GM19023 (cell line): ENCODE results near the gene ODF2.
A peak's percentile ranks its signal among the peaks of the same experiment; 100 is the strongest.
"Not testable (repeated sequence)": the region's sequence is repeated elsewhere in the genome, so short reads cannot be mapped to it uniquely, and the experiment has no call there.

Experiments
- ATAC-seq: cut with Tn5 transposase; IDR thresholded peaks from one replicate; pipeline ENCODE4 v1.9.1; 2021; ENCODE audit warnings: mild to moderate bottlenecking, moderate library complexity; ENCODE audit not compliant: unreplicated experiment

The ODF2 gene

GRCh38 chr9:128455849-128456612 lies at the start of gene ODF2:
ODF2 (plus strand) TSS chr9:128456006; CDS start chr9:128456092, 86 bp downstream.
- peak; percentile 84 for ATAC-seq

GRCh38 chr9:128406848-128407391 lies 48.9 kb upstream of the ODF2 start:
- no peak for ATAC-seq

GRCh38 chr9:128408963-128409431 lies 46.8 kb upstream of the ODF2 start:
- no peak for ATAC-seq

- ATAC-seq, result no peak
These were observed 46.4 kb upstream of the ODF2 start for GRCh38 chr9:128409450-128409849.

- no peak for ATAC-seq
These were observed 45.8 kb upstream of the ODF2 start for GRCh38 chr9:128409978-128410377.

DNA sequence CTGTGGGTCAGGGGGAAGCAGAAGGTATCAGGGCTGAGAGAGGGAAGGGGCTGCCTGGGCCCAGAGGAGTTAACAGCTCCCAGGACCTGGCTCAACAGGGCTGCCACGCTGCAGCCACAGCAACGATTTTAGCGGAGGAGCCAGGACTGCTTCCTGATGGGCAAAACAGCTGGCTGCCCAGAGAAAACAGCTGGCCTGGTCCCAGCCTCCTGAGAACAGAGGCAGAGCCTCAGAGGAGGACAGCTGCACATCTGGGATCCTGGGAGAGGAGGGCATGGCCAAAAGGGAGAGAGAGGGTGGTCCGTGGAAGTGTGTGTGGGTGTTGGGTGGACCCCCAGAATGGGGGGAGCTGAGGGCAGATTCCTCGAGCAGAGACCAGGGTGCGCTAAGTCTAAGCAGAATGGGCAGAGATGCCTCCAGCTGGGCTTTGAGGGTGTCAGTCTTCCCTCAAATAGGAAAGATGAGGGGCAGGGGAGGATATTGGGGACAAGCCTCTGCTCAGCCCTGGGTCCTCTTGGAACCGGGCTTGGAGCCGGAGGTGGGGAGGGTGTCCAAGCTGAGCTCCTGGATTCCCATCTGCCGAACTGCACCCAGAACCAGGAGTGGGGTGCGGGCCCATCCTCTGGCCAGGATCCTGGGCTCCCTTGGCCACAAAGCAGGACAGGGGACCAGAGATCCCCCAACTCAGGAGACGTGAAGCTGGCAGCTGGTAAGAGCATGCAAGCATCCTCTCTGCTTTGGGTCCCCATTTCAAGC lies 44.3 kb upstream of the ODF2 start:
- ATAC-seq, result no peak

DNA sequence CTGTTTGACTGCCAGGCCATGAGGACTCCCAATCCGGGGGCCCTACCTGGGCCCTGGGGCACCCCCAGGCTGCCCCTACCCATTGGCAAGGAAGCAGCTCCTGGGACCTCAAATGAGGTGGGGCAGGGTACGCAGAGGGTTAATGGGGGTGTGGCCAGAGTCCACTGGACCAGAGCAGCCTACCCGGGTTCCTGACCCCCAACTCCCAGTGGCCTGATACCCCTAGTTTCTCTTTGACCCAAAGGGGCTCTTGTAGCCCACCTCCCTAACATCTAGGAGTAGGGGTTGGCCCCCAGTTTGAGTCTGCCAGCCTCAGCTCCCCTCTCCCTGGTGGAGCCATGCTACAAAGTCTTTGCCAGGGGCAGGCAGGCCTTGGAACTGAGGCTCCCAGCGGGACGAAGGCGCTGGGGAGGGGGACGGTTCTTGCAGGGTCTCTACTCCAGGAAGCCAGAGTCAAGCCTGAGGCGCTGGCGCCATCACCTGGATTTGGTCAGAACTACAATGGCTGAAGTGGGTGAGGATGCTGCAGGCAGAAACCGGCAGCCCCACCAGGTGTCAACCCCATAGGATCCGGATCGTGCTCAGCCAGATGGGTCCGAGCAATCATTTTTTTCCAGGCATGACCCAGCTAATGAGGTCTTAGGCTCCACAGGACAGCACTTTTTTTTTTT lies 43.6 kb upstream of the ODF2 start:
- no peak for ATAC-seq

GRCh38 chr9:128413728-128414127 lies 42.1 kb upstream of the ODF2 start:
- ATAC-seq, result not testable (repeated sequence)

DNA sequence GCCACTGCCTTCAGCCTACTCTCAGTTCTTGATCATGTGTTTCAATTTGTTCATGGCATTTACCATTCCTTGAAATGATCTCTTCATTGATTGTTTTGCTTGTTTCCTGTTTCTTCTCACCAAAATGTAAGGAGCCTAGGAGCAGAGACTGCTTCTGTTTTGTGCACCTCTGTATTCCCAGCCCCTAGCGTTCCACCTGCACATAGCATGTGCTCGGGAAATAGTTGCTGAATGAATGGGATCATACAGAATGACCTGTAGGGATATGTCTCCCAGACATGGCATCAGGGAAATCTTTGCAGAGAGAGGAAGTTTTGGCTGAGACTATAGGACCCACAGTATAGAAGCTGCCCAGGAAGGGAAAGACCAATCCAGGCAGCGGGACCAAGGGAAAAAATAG lies 41.3 kb upstream of the ODF2 start:
- ATAC-seq, result no peak

- no peak for ATAC-seq
These were observed 40.5 kb upstream of the ODF2 start for GRCh38 chr9:128415281-128415680.

- no peak for ATAC-seq
These were observed 39.8 kb upstream of the ODF2 start for GRCh38 chr9:128416014-128416413.

DNA sequence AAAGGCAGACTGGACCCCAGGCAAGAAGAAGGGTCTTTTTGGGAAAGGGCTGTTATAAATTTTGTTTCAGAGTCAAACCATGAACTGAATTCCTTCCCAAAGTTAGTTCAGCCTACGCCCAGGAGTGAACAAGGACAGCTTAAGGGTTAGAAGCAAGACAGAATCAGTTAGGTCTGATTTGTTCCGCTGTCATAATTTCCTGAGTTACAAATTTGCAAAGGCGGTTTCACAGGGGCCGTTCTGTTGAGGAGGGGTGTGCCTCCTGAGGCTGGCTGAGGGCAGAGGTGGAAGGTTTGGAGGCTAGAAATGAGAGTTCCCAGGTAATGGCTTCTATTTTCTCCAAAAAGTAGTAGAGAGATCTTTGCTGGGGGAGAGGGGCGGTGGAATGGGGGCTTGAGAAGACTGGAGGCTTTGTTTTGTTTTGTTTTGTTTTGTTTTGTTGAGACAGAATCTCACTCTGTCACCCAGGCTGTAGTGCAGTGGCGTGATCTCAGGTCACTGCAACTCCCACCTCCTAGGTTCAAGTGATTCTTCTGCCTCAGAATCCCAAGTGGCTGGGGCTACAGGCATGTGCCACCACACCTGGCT lies 39.3 kb upstream of the ODF2 start:
- no peak for ATAC-seq

- no peak for ATAC-seq
These were observed 36.5 kb upstream of the ODF2 start for GRCh38 chr9:128419061-128419925.

DNA sequence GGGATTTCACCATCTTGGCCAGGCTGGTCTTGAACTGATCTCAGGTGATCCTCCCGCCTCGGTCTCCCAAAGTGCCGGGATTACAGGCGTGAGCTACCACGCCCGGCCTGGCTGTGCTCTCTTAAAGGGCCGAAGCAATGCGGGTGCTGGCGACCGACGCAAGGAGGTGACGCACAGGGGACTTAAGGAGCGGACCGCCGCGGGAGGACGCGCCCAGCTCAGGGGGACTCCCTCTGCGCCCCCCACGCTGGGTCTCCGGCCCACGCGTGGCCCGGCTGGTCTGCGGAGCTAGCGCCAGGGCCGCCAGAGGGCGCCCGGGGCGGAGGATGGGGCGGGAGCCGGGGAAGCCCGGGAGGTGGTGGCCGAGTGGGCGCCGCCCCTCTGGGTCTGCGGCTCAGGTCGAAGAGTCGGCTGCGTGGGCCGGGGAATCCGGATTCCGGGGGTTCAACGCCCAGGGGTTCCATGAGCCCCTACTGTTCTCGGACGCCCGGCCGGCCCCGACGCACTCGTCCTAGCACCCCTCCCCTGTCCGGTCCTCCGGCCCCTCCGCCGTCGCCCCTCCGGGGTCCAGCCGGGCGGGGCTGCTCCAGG lies 35.7 kb upstream of the ODF2 start:
- ATAC-seq, result peak; percentile 73

DNA sequence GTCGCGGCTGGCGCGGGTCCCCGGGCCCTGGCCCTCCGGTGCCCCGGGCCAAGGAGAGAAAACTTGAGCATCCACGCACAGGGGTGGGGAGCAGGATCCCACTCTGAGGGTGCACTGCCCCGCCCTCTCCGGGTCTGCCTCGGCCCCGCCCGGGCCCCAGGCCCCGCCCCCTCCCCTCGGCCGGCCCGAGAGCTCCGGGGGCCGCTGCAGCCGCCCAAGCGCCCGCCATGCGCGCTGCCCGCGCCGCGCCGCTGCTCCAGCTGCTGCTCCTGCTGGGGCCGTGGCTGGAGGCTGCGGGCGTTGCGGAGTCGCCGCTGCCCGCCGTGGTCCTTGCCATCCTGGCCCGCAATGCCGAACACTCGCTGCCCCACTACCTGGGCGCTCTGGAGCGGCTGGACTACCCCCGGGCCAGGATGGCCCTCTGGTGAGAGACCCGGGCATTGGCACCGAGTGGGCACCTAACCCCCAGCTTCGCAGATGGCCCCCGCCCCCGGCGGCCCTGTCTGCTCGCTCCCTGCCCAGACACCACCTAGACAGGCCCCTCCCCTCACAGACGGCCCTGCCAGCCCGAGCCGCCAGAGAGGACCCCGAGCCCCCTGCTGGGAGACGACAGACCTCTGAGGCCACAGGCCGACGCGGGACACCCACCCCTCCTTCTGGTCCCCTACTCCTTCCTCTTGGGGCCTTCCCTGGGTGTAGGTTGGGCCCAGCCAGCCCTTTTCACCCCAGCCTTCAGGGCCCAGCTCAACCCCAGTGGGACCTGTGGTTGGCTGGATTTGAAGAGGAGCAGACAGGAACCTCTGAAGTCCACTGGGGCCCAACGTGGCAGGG lies 34.9 kb upstream of the ODF2 start, which contains the start of gene CERCAM:
TSS of gene CERCAM (plus strand) at position 207 of the 831 bp plus-strand sequence. CDS start at position 228, 21 bp downstream.
- ATAC-seq, result peak; percentile 74

DNA sequence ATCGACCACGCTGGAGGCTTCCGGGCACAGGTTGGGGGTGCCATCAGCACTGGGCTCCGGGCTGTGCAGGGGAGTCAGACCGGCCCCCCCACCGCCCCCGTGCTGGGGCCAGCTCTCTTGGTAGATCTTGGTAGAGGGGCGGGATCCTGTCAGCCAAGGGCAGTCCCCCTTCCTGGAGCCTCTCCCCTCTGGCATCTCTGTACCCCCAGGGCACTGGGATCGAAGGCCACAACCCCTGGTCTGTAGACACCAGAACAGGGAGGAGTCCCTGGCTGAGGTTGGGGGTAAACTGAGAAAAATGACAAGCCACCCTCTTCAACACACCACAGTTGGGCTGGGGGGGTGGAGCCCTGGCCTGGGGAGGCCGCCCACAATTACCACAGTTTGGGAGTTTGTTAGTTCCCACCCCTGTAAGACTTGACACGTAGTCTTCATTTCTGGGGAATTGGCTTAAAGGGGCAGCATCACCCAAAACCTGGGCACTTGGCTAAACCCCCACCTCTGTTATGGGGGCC lies 34.3 kb upstream of the ODF2 start:
- no peak for ATAC-seq

DNA sequence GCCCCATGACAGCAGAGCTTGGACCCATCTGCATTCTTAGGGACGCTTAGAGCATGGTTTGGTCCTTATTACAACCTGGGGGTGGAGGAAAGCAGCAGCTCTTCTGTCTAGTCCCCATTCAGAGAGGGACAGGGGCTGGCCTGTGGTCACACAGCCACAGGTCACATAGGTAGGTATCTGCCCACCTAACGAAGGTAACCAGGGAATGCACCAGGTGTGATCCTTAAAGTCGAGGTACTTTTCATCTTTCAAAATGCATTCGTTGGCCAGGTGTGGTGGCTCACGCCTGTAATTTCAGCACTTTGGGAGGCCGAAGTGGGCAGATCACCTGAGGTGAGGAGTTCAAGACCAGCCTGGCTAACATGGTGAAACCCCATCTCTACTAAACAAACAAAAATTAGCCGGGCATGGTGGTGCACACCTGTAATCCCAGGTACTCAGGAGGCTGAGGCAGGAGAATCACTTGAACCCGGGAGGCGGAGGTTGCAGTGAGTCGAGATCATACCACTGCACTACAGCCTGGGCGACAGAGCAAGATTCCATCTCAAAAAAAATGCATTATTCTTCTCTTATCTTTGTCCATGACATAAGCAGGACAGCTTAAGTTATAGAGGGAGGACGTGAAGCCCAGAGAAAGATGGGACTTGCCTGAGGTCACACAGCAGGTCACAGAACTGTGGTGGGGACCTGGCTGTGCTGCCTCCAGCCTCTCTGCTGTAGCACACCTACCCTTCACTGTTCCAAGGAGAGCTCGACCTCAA lies 33.6 kb upstream of the ODF2 start:
- not testable (repeated sequence) for ATAC-seq

GRCh38 chr9:128422783-128423150 lies 33.0 kb upstream of the ODF2 start:
- ATAC-seq, result no peak
